Stimulated activated CD8-positive, alpha-beta memory T cell treated with anti-CD3 and anti-CD28 coated beads, Interleukin-7, amount 100 ng/mL, for 1 hour (primary cell): ENCODE results near the gene KLHDC8A.

Experiments used
- DNase-seq, 2 donors: peaks; one replicate each; pipeline ENCODE4 v3.0.0-alpha.2; 2020; ENCODE audit warnings: low read depth in 2 of 2

The KLHDC8A gene

DNA sequence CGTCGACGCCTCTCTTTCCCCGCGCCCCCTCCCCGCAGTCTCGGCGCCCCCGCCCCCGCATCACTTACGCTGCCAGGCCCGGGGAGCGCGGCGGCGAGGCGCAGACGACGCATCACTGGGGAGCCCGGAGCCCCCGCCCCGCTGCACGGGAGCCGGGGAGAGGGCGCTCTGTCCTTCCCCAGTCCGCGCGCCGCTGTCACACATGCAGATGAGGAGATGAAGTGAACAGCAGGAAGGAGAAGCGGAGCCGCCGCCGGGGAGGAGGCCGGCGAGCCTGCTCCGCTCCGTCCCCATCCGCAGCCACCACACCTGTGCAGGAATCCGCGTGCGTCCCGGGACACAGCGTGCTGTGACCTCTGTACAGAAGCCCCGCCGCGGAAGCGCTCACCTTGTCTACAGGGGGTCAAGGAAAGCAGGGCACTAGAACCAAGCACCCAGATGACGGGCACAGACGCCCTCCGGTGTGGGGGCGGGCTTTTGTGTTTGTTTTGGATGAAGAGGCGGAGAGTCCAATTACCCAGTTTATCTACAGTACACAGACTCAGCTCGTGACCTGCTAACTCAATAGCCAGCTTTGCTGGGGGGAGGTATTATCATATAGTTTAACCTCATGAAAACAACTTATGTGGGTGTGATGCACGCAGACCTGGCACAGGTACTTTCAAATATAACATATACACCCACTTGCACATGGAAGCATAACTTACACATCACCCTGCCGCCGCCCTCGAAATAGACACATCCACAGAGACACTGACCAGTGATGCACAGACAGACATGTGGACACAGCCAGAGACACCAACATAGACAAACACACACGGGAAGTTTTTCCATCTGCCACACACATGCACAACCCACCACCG lies 12.4 kb downstream of the KLHDC8A start:
- no peak for DNase-seq

DNA sequence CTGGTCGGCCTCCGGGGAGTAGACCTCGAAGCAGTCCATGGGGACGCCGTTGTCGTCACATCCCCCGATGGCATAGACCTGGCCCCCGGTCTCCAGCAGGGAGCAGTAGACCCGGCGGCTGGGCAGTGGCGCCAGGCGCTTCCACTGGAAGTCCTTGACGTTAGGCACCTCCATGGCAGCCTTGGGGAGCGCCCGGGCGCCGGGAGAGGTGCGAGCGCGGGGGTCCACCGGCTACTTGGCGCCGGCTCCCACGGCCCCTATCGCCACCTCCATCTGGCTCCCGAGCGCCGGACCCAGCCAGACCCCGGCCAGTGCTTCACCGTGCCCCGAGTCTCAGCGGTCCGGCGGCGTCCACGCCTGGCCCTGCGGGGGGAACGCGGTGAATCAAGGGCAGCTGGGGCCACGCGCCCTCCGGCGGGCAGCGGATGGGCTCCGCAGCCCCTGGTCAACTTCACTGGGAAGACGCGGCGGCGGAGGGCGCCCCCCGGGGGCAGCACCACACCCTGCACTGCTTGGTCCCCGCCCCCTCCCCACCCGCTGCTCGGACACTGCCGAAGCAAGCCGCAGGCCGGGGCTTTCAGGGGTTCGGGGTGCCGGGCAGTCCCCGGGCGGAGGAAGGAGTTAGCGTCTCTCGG lies 13.2 kb downstream of the KLHDC8A start:
- DNase-seq = no peak

DNA sequence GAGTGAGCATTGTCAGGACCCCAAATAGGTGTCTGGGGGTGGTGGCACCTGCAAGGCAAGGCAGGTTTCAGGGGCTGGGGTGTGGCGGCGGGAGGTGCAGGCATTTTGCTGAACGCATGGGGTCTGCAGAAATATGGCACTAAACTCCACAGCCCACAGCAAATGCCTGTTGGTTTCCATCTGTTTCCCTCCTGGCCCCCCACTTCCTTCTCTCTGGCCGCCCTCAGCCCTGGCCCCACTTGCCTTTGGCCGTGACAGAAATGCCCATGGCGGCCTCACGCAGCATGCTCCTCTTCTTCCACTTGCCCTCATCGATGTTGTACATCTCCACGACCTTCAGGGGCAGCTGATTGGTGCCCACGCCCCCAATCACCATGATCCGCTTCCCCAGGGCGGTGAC lies 13.7 kb downstream of the KLHDC8A start:
- DNase-seq = no peak

DNA sequence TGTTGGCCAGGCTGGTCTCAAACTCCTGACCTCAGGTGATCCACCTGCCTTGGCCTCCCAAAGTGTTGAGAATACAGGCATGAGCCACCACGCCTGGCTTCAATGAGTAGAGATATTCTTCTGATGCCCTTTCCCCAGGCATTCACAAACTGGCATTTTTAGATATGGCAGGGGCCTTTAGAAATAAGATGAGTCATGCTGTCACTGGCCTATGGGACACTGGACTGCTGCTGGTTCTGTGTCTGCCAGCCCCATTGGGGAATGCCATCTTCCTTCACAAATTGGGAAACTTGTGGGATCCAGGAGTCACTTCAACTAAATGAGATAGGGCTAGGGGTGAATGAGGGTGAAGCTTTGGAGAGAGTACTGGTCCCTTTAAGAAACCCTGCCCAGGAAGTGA lies 16.0 kb downstream of the KLHDC8A start:
- DNase-seq = no peak

DNA sequence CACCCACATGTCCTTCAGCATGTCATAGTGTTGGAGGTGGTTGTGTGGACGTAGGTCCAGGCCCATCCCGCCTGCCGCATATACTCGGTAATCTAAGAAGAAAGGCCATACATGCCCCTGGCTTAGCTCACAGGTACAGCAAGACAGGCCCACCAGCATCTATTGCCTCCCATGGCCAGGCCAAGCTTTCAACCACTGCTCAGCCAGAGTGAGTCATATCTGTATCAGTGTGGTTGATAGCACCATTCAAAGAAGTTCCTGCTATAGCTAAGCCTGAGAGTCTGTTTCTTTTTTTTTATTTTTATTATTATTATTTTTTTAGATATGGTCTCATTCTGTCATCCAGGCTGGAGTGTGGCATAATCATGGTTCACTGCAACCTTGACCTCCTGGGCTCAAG lies 17.0 kb downstream of the KLHDC8A start:
- DNase-seq = no peak

DNA sequence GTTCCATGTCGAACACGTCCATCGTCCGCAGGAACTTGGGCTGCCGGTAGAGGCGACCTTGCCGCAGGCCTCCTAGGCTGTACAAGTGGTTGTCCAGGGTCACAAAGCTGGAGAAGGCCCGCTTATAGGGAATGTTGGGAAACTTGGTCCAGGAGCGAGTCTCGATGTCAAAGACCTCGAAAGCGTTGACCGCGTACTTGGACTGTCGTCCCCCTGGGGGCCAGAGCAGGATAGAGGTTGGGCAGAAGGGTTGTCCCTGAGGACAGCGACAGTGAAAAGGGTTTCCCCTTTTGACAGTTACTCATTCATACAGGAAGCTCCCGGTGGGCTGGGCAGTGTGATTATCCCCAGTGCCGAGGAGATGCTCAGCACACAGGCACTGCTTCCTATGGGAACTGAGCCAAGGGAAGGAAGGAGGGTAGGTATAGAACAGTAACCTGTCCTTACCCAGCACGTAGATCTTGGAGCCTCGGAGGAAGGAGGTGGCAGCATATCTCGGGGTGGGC lies 17.5 kb downstream of the KLHDC8A start:
- no peak for DNase-seq

DNA sequence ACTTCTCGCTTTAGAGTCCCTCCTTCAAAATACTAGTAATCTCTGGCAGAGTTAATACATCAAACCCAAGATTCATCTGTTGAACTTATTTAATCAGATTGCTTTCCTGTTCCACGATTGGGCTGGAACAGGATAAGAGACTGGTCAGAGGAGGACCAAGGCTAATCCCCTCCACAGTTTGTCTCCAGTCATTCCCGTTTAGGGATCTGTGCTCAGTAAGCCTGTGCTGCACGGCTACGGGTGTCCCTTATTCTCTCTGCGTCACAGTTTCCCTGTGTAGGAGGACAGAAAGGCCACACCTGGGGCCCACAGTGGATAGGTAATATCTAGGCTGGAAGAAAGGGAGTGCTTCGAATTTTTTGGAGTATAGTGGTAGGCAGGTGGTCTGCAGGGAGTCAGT lies 18.7 kb downstream of the KLHDC8A start:
- DNase-seq = no peak

DNA sequence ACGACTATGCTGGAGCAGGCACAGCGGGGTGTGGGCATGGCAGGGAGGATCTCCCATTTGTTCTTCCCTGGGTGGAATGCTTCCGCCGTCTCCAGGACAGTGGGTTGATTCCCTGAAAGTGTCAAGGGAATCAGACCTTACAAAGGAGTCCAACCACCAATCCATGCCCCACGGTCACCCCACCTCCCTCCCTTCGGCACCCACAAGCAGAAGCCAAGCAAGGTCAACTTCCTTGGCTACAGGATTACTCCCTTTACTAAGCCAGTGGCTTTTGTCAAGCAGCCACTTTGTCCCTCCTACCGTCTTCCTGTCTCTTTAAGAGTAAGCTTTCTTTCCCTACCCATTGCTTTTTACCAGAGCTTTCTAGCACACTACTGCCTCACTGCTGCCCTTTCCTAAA lies 19.2 kb downstream of the KLHDC8A start:
- no peak for DNase-seq

DNA sequence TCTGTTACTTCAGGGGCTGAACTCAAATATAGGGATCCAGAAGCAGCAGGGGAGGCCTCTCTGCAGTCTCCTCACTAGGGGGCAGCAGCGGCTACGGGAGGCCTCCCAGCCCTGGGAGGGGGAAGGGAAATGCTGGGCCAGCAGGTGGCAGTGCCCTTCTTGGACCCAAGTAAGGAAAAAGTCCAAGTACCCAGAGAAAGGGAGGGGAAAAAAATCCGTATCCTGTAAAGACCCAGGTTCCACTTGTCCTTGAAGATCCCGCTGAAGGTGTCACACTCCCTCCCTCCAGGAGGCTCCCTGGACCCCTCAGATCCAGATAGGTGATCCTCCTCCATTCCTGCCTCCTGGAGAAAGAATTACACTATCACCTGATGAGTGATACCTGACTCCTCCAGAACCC lies 21.0 kb downstream of the KLHDC8A start:
- peak; percentile 40 to 62 for DNase-seq

DNA sequence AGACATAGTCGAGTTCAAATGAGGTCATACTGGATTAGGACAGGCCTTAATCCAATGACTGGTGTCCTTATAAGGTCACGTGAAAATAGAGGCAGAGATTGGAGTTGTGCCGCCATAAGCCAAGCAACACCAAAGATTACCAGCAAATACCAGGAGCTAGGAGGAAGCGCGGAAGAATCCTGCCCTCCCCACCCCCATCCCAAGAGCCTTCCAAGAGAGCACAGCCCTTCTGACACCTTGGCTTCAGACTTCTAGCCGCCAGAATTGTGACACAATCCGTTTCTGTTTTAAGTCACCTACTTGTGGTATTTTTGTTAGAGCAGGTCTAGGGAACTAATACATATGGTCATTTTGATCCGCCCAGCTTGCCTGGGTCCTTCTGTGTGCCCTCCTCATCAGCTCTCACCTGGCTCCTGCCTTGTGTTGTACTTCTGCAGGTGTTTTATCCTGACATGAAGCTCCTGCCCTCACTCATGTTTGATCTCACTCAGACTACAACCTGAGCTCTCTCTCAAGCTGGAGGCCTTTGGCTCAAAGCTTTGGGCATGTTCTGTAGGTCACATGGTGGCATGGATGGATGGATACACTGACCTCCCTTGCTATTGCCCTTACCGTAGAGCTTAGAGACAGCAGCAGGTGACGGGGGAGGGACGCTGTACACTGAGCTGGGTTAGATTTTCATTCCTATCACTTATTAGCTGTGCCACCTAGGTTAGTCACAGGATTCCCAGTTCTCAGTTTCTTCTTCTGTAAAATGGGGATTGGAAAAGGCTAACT lies 24.5 kb downstream of the KLHDC8A start:
- no peak for DNase-seq

DNA sequence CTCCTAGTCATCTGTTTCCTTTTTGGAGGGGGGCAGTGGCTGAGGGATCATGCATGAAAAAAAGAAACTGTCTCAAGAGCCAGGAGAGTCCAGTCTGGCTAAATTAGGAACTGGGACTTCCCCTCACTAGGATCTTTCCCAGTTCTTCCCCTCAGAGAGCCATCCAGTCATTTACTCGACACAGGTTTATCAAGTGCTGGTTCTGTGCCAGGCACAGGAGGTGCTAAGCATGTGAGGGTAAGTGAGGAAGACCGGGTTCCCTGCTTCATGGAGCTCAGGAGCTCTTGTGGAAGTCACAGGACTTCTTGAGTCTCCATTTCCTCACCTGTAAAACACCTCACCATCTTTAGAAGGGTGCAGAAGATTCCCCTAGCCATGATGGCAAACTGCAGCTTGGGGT lies 26.6 kb downstream of the KLHDC8A start:
- DNase-seq = no peak

DNA sequence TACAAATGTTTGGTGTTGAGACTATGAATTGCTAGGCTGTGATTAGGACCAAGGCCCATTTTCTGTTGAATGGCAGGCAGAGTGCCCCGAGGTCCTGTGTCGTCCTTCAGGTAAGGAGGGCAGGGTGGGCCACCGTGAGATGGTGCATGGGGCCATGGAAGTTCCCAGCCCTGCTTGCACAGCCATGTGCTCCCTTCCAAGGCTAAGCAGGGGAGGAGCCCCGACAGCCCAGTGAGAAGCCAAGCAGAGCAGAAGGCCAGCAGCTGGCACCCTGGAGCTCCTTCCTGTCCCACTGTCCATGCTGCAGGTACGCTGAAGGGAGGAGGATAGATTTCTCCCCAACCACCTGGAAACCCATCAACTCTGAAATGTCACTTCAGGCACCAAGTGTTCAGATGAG lies 27.0 kb downstream of the KLHDC8A start:
- DNase-seq = no peak

DNA sequence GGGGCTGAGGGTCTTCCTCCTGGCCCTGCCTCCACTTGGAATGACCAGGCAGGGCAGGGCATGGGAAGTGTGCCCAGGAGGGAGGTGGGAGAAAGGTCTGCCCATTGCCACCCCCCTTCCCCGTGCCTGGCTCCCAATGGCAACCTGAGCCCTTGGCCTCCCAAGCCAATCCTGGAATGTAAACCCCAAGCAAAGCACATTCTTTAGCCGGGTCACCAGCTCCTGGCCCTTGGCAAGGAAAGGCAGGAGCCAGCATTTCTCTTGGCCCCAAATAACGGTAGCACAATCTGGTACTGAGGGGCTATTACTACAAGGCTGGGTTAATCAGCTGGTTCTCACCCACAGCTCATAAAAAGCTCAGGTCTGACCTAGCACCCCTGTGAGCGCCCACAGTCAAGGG lies 28.2 kb downstream of the KLHDC8A start:
- no peak for DNase-seq

DNA sequence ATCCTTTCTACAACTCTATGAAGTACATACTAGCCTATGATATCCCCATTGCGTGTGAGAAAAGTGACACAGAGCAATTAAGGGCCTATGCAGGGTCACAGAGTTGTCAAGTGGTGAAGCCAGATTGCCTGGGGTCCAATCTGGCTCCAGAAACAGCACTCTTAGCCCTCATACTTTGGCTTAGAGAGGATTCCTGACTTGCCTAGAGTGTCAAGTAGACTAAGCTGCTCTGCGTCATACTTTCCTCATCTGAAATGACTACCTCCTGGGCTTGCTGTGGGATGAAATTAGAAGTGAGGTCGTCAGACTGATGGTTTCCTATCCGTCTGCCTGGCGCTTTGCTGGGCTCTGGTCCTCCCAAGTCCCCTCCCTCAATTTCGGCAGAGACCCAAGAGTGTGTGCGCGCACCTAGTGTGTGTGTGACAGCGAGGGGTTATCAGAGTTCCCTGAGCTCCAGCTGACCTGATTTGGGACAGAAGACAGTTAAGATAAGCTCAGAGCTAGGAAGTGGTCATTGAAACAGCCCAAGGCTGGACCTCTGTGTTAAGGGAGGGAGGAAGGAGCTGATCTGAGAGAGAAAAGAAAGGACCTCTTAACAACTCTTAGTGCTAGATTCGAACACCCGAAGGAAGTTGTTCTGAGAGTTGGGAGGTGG lies 29.8 kb downstream of the KLHDC8A start:
- no peak for DNase-seq

DNA sequence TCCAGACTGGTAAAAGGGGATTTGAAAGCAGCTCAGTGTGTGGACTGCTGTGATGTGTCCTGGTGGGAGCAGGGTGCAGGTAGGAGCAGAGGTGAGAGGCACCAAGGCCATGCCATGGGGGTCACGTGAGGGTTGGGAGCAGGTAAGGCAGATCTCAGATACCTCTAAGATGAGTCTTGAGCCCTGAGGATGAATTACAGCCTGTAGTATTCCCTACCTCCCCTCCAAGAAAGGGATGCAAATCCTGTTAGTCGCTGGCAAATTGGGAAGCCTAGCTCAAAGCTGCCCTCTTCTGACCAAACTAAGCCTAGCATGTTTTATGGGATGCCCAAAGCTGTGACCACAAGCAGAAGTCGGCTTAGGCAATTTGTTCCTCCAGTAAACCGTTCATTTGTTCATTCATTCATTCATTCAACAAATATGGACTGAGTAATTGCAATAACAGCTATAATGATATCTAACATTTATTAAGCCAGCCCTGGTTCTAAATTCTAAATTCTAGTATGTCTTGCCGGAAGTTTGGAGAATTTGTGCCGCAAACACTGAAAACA lies 31.3 kb downstream of the KLHDC8A start:
- DNase-seq = peak in 1 of 2 donors; percentile 20

DNA sequence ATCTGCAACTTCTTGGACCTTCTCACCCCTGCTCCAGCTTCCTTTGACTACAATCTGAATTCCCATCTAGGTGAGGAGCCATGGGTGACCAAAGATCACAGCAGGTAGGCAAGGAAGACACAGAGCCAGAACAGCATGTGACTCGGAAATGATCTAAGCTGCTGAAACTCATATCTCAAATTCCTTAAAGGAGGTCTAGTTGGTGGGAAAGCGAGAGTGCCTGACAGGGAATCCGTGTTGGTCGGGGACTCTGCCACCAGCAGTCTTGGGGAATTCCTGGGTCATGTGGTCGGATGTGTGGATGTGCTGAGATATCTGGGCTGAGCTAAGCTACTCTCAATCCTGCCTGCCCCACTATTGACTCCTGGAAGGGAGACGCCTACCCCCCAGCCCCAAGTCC lies 31.9 kb downstream of the KLHDC8A start:
- no peak for DNase-seq

DNA sequence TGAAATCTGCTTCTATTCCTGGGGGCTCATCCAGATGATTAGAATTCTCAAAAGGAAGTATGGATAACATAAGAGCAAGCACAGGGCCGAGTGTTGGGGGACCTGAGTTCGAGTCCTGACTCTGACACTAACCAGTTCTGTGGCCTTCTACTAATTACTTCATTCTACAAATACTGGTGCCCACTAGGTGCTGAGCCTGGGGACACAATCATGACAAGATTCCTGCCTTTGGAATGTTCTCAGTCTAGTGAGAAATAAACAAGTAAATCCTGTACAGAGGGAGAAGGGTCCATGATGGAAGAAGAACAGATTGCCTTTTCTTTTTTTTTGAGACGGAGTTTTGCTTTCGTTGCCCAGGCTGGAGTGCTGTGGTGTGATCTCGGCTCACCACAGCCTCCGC lies 32.9 kb downstream of the KLHDC8A start:
- DNase-seq = no peak

DNA sequence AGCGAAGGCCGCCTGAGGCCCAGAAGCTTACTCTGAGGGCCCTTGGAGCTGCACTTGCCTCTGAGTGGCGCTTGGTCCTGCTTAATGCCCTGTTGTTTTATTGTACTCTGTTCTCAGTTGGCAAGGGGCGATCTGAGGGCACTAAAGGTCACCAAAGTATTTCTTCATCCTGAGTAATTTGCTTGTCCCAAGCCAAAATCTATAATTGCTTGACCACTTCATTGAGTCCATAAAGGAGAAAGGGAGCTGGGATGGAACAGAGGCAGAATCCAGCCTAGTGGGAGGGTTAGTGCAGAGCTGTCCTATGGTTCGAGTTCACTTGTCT lies 34.8 kb downstream of the KLHDC8A start:
- no peak for DNase-seq

DNA sequence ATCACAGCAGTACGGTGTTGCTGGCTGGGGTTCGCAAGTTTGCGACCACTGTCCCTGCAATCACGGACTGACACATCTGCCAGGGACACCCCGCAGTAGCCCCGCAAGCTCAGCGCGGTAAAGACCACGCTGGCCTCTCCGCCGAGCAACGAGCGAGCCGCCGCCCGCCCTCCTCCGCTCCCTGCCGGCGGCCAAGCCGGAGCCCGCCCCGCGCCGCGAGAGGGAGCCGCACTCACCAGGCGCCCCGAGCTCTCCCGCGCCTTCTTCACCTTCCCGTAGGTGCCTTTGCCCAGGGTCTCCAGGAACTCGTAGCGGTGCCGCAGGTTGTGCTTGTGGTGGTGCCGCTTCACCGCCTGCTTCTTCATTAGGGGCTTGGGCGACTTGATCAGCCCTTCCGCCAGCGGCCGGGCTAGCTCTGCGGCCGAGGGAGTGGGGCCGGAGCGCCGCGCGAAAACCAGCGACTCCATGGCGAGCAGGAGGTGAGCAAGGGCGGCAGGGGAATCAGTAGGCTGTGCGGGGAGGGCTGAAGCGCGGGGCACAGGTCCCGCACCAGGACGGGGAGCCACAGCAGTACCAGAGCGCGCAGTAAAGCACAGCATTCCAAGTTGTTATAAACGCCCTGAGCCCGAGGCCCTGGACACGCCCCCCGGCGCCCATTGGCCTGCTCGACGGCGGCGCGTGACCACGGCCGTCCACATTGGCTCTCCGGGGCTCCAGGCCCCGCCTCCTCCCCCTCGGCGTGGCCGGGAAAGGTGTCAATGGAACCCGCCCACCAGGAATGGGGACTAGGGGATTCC lies 35.4 kb downstream of the KLHDC8A start, which contains the start of gene NUAK2:
Gene NUAK2 (minus strand): TSS at position 584 of the 797 bp plus-strand sequence. CDS start 117 bp downstream, at position 467.
- peak; percentile 71 to 73 for DNase-seq

DNA sequence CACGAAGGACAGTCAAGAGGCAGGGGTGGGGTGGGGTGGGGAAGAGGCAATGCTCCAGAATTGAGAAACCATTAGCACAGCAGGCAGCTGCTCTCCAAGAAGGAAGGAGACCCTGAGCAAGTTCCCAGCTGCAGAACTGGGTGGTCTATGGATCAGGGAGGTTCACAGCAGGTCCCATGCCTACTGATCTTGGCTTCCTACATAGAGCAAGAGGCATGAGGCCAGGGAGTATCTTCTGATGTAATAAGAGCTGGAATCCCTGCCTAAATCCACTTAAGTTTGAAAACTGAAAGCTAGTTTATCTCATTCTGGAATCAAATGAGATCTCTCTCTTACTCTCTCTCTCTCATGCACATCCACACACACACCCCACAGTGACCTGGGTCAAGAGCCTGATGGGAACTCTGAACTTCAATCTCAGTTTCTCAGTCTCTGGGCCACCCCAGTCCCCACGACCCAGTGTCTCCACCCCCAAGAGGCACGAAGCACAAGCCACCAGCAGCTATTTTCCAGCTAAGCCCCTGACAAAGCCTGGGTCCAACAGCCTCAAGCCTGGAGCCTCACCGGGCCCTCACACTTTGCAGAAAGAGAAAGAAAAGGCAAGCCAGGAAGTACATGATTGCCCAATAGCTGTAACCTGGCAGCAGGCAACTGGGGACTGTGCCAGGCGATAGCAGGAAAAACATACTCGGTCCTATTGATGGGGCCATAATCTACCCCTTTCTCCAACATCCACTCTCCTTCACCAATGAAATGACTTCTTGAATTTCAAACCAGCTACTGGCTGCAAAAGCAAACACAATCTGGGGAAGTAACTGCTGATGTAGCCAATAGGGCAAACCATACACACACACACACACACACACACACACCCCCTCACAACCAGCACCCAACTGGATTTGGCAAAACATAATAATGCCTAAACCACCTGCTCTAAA lies 37.4 kb downstream of the KLHDC8A start:
- DNase-seq = no peak
